NCI-H345 treated with DMSO at 0.1 percent for 48 hours (cell line): ENCODE measurements around the gene SCTR.

Experiments
- DNase-seq: peaks from one replicate; lab custom pipeline; 2025; ENCODE audit not compliant: unreplicated experiment; lab: John Stamatoyannopoulos, UW

SCTR gene

GRCh38 chr2:119488245-119489214 is 35.8 kb downstream of the SCTR start:
- DNase-seq, result no peak

GRCh38 chr2:119487434-119488244 is 36.6 kb downstream of the SCTR start:
- DNase-seq, result no peak

GRCh38 chr2:119486886-119487285 is 37.4 kb downstream of the SCTR start:
- DNase-seq, result no peak

- no peak for DNase-seq
Observed at GRCh38 chr2:119486196-119486827, 38.0 kb downstream of the SCTR start.

GRCh38 chr2:119485336-119486110 is 38.8 kb downstream of the SCTR start:
- DNase-seq, result no peak

- no peak for DNase-seq
Observed at GRCh38 chr2:119484834-119485233, 39.4 kb downstream of the SCTR start.

GRCh38 chr2:119483896-119484718 is 40.2 kb downstream of the SCTR start:
- no peak for DNase-seq

- DNase-seq, result no peak
Observed at GRCh38 chr2:119483395-119483753, 40.9 kb downstream of the SCTR start.

GRCh38 chr2:119482481-119483394 is 41.5 kb downstream of the SCTR start:
- DNase-seq, result no peak

GRCh38 chr2:119481501-119482455 is 42.5 kb downstream of the SCTR start:
- DNase-seq, result no peak

- DNase-seq, result no peak
Observed at GRCh38 chr2:119480718-119481142, 43.6 kb downstream of the SCTR start.

- DNase-seq, result no peak
Observed at GRCh38 chr2:119480184-119480583, 44.1 kb downstream of the SCTR start.

- DNase-seq, result no peak
Observed at GRCh38 chr2:119478978-119479295, 45.3 kb downstream of the SCTR start.

GRCh38 chr2:119478188-119478977 is 45.9 kb downstream of the SCTR start:
- no peak for DNase-seq

- no peak for DNase-seq
Observed at GRCh38 chr2:119477113-119477505, 47.2 kb downstream of the SCTR start.

GRCh38 chr2:119476301-119477112 is 47.8 kb downstream of the SCTR start:
- peak; percentile 49 for DNase-seq
